C4-2B (cell line): Measurements from ENCODE around the gene DAP.

Source experiments
- CTCF ChIP-seq: fragments of 450-650 bp; conservative IDR thresholded peaks from 2 replicates; pipeline ENCODE4 v1.5.1; 2017; ENCODE audit warnings: mild to moderate bottlenecking
- ZFX ChIP-seq: fragments of 450-650 bp; IDR thresholded peaks from 2 replicates; pipeline ENCODE4 v1.6.1; 2017

GRCh38 chr5:10759111-10759510 lies 1.9 kb downstream of the DAP start:
- TF ChIP-seq CTCF (no peak), ZFX (no peak)
